ENCODE data around the gene TPD52L1.

Gene TPD52L1

GRCh38 chr6:125197795-125198269 lies 44.3 kb downstream of the TPD52L1 start:
- no peak overlapping the region for H3K27ac ChIP-seq (ENCODE audit: low read length)

GRCh38 chr6:125198398-125198937 lies 44.9 kb downstream of the TPD52L1 start:
- Histone ChIP-seq H3K4me3 (ENCODE audit: low read length) (no peak overlapping the region), H3K27me3 (ENCODE audit: control insufficient read depth, insufficient read depth, low read length) (no peaks in the 10 kb centered on the region), H3K9me3 (ENCODE audit: control insufficient read depth, low read depth, low read length) (no peaks in the 10 kb centered on the region), H3K9ac (ENCODE audit: low read length) (no peak overlapping the region), H3K36me3 (ENCODE audit: control insufficient read depth, low read depth, low read length) (no peaks in the 10 kb centered on the region), H3K4me1 (ENCODE audit: control insufficient read depth, low read depth, low read length) (peaks cover 6% of the 10 kb centered on the region), H3K27ac (ENCODE audit: low read length) (no peak overlapping the region)

More at GRCh38 chr6:125197795-125198269, 44.3 kb downstream of the TPD52L1 start:
- H3K4me1 ChIP-seq (ENCODE audit: control insufficient read depth, low read depth, low read length), result no peaks in the 10 kb centered on the region
- no peaks in the 10 kb centered on the region for H3K27me3 ChIP-seq (ENCODE audit: control insufficient read depth, insufficient read depth, low read length)
- no peak overlapping the region for H3K4me3 ChIP-seq (ENCODE audit: low read length)
- no peak overlapping the region for H3K9ac ChIP-seq (ENCODE audit: low read length)
- no peaks in the 10 kb centered on the region for H3K9me3 ChIP-seq (ENCODE audit: control insufficient read depth, low read depth, low read length)
- no peaks in the 10 kb centered on the region for H3K36me3 ChIP-seq (ENCODE audit: control insufficient read depth, low read depth, low read length)

- Histone ChIP-seq H3K9me3 (ENCODE audit: control insufficient read depth, low read depth, low read length) (no peaks in the 10 kb centered on the region), H3K27me3 (ENCODE audit: control insufficient read depth, insufficient read depth, low read length) (no peaks in the 10 kb centered on the region), H3K27ac (ENCODE audit: low read length) (no peak overlapping the region), H3K36me3 (ENCODE audit: control insufficient read depth, low read depth, low read length) (no peaks in the 10 kb centered on the region), H3K4me1 (ENCODE audit: control insufficient read depth, low read depth, low read length) (peaks cover 12% of the 10 kb centered on the region), H3K4me3 (ENCODE audit: low read length) (no peak overlapping the region), H3K9ac (ENCODE audit: low read length) (no peak overlapping the region)
Measured at GRCh38 chr6:125200941-125201340, 47.4 kb downstream of the TPD52L1 start.

- Histone ChIP-seq H3K27me3 (ENCODE audit: control insufficient read depth, insufficient read depth, low read length) (no peaks in the 10 kb centered on the region), H3K4me3 (ENCODE audit: low read length) (no peak overlapping the region), H3K4me1 (ENCODE audit: control insufficient read depth, low read depth, low read length) (peaks cover 12% of the 10 kb centered on the region), H3K9ac (ENCODE audit: low read length) (no peak overlapping the region), H3K36me3 (ENCODE audit: control insufficient read depth, low read depth, low read length) (no peaks in the 10 kb centered on the region), H3K9me3 (ENCODE audit: control insufficient read depth, low read depth, low read length) (no peaks in the 10 kb centered on the region), H3K27ac (ENCODE audit: low read length) (no peak overlapping the region)
Measured at GRCh38 chr6:125201961-125202729, 48.6 kb downstream of the TPD52L1 start.

GRCh38 chr6:125203395-125203794 lies 49.8 kb downstream of the TPD52L1 start:
- no peak overlapping the region for H3K9ac ChIP-seq (ENCODE audit: low read length)
- H3K27me3 ChIP-seq (ENCODE audit: control insufficient read depth, insufficient read depth, low read length), result no peaks in the 10 kb centered on the region
- H3K4me1 ChIP-seq (ENCODE audit: control insufficient read depth, low read depth, low read length), result peaks cover 12% of the 10 kb centered on the region
- H3K4me3 ChIP-seq (ENCODE audit: low read length), result no peak overlapping the region
- H3K36me3 ChIP-seq (ENCODE audit: control insufficient read depth, low read depth, low read length), result no peaks in the 10 kb centered on the region
- no peaks in the 10 kb centered on the region for H3K9me3 ChIP-seq (ENCODE audit: control insufficient read depth, low read depth, low read length)
- H3K27ac ChIP-seq (ENCODE audit: low read length), result no peak overlapping the region

GRCh38 chr6:125205931-125206330 lies 52.4 kb downstream of the TPD52L1 start:
- Histone ChIP-seq H3K36me3 (ENCODE audit: control insufficient read depth, low read depth, low read length) (no peaks in the 10 kb centered on the region), H3K4me1 (ENCODE audit: control insufficient read depth, low read depth, low read length) (peaks cover 12% of the 10 kb centered on the region), H3K27me3 (ENCODE audit: control insufficient read depth, insufficient read depth, low read length) (no peaks in the 10 kb centered on the region), H3K4me3 (ENCODE audit: low read length) (no peak overlapping the region), H3K9me3 (ENCODE audit: control insufficient read depth, low read depth, low read length) (no peaks in the 10 kb centered on the region), H3K9ac (ENCODE audit: low read length) (no peak overlapping the region), H3K27ac (ENCODE audit: low read length) (no peak overlapping the region)

- peaks cover 12% of the 10 kb centered on the region for H3K4me1 ChIP-seq (ENCODE audit: control insufficient read depth, low read depth, low read length)
- no peak overlapping the region for H3K4me3 ChIP-seq (ENCODE audit: low read length)
- no peaks in the 10 kb centered on the region for H3K9me3 ChIP-seq (ENCODE audit: control insufficient read depth, low read depth, low read length)
- no peaks in the 10 kb centered on the region for H3K27me3 ChIP-seq (ENCODE audit: control insufficient read depth, insufficient read depth, low read length)
- no peak overlapping the region for H3K27ac ChIP-seq (ENCODE audit: low read length)
- no peaks in the 10 kb centered on the region for H3K36me3 ChIP-seq (ENCODE audit: control insufficient read depth, low read depth, low read length)
- H3K9ac ChIP-seq (ENCODE audit: low read length), result no peak overlapping the region
Measured at GRCh38 chr6:125206389-125206788, 52.8 kb downstream of the TPD52L1 start.

GRCh38 chr6:125207956-125208355 lies 54.4 kb downstream of the TPD52L1 start:
- Histone ChIP-seq H3K9me3 (ENCODE audit: control insufficient read depth, low read depth, low read length) (no peaks in the 10 kb centered on the region), H3K27me3 (ENCODE audit: control insufficient read depth, insufficient read depth, low read length) (no peaks in the 10 kb centered on the region), H3K36me3 (ENCODE audit: control insufficient read depth, low read depth, low read length) (no peaks in the 10 kb centered on the region), H3K4me3 (ENCODE audit: low read length) (no peak overlapping the region), H3K9ac (ENCODE audit: low read length) (no peak overlapping the region), H3K4me1 (ENCODE audit: control insufficient read depth, low read depth, low read length) (peaks cover 11% of the 10 kb centered on the region), H3K27ac (ENCODE audit: low read length) (no peak overlapping the region)

GRCh38 chr6:125208625-125209249 lies 55.2 kb downstream of the TPD52L1 start:
- Histone ChIP-seq H3K27me3 (ENCODE audit: control insufficient read depth, insufficient read depth, low read length) (no peaks in the 10 kb centered on the region), H3K27ac (ENCODE audit: low read length) (no peak overlapping the region), H3K9ac (ENCODE audit: low read length) (no peak overlapping the region), H3K9me3 (ENCODE audit: control insufficient read depth, low read depth, low read length) (no peaks in the 10 kb centered on the region), H3K4me3 (ENCODE audit: low read length) (no peak overlapping the region), H3K4me1 (ENCODE audit: control insufficient read depth, low read depth, low read length) (peaks cover 3% of the 10 kb centered on the region), H3K36me3 (ENCODE audit: control insufficient read depth, low read depth, low read length) (no peaks in the 10 kb centered on the region)

GRCh38 chr6:125210667-125211066 lies 57.1 kb downstream of the TPD52L1 start:
- Histone ChIP-seq H3K27me3 (ENCODE audit: control insufficient read depth, insufficient read depth, low read length) (no peaks in the 10 kb centered on the region), H3K9me3 (ENCODE audit: control insufficient read depth, low read depth, low read length) (no peaks in the 10 kb centered on the region)

GRCh38 chr6:125211352-125211751 lies 57.8 kb downstream of the TPD52L1 start:
- Histone ChIP-seq H3K4me3 (ENCODE audit: low read length) (no peak overlapping the region), H3K4me1 (ENCODE audit: control insufficient read depth, low read depth, low read length) (no peaks in the 10 kb centered on the region), H3K9me3 (ENCODE audit: control insufficient read depth, low read depth, low read length) (no peaks in the 10 kb centered on the region), H3K27ac (ENCODE audit: low read length) (no peak overlapping the region), H3K36me3 (ENCODE audit: control insufficient read depth, low read depth, low read length) (no peaks in the 10 kb centered on the region), H3K27me3 (ENCODE audit: control insufficient read depth, insufficient read depth, low read length) (no peaks in the 10 kb centered on the region), H3K9ac (ENCODE audit: low read length) (no peak overlapping the region)

More at GRCh38 chr6:125210667-125211066, 57.1 kb downstream of the TPD52L1 start:
- H3K27ac ChIP-seq (ENCODE audit: low read length), result no peak overlapping the region
- H3K4me3 ChIP-seq (ENCODE audit: low read length), result no peak overlapping the region
- no peak overlapping the region for H3K9ac ChIP-seq (ENCODE audit: low read length)
- no peaks in the 10 kb centered on the region for H3K36me3 ChIP-seq (ENCODE audit: control insufficient read depth, low read depth, low read length)
- H3K4me1 ChIP-seq (ENCODE audit: control insufficient read depth, low read depth, low read length), result no peaks in the 10 kb centered on the region

Measured in iPS-18a (cell line).